HL-60/S4 treated with retinoic acid at 250 ng/mL for 4 days and 3 days (cell line): ENCODE data around the gene SBF1.
"Not testable (repeated sequence)": the region's sequence is repeated elsewhere in the genome, so short reads cannot be mapped to it uniquely, and the experiment has no call there.

Experiments used
- in situ Hi-C: fragments of 300-500 bp; cut with MboI; formaldehyde crosslinking; loops from 2 replicates; pipeline ENCODE4 v1.7.0; 2022; ENCODE audit warnings: low sequenced_read_pairs

The SBF1 gene

DNA sequence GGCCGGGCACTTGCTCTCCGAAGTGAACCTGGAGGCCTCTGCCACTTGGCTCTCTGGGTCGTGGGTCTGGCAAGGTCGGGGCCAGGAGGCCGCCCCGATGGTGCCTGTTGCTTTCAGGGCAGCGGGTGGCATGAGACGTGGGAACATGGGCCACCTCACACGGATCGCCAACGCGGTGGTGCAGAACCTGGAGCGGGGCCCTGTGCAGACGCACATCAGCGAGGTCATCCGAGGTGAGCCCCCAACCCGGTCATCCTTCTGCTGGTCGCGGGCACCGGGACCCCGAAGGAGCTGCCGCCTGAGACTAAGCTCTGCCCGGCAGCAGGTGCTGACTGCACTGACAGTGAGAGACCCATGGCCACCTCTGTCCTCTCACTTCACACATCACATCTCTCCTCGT lies 40.0 kb downstream of the SBF1 start:
- in situ Hi-C loops: no loop called here

DNA sequence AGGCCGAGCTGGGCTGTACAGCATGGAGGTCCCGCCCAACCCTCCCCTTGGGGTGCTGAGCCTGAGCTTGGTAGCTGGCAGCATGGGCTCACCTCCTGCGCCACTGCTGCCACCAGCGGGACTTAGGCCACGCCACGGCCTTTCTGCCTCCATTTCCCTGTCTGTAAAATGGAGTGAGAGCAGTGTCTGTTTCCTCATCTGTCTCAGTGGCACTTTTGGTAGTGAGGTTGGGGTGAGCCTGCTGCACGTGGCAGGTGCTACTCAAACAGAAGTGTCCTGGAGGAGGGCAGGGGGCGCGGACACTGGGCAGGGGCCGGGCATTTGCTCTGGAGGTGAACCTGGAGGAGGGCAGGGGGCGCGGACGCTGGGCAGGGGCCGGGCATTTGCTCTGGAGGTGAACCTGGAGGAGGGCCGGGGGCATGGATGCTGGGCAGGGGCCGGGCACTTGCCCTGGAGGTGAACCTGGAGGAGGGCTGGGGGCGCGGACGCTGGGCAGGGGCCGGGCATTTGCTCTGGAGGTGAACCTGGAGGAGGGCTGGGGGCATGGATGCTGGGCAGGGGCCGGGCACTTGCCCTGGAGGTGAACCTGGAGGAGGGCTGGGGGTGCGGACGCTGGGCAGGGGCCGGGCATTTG lies 41.8 kb downstream of the SBF1 start:
- in situ Hi-C loops: not testable (repeated sequence)

DNA sequence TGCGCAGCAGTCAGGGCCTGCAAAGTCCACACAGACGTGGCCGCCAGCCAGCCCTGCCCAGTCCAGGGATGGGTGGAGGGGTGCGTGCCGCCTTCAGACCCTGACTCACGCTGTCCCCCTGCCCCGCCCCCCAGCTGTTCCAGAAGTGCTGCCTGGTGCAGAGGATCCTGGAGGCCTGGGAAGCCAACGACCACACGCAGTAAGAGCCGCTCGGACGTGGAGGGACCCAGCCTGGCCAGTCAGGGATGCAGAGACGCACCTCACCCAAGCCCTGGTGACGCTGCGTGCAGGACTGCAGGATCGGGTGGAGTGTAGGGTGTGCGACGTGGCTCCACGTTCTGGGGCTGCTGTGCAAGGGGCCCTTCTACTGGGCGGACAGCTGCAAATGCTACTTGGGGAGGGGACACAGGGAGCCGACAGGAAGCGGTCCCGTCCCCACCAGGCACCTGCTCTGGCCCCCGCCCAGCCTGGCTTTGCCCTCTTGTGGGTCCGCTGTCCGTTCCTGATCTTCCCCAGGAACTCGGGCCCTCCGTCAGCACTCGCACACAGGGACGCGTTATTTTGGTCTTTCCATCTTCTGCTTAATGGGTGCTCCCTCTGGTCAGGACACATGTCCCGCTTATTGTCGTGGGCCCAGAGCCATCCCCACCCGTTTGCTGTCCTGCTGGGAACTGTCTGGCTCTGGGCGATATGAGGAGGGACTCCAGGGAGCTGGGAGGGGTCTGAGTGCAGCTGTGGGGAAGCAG lies 42.5 kb downstream of the SBF1 start:
- in situ Hi-C loops: no loop called here

DNA sequence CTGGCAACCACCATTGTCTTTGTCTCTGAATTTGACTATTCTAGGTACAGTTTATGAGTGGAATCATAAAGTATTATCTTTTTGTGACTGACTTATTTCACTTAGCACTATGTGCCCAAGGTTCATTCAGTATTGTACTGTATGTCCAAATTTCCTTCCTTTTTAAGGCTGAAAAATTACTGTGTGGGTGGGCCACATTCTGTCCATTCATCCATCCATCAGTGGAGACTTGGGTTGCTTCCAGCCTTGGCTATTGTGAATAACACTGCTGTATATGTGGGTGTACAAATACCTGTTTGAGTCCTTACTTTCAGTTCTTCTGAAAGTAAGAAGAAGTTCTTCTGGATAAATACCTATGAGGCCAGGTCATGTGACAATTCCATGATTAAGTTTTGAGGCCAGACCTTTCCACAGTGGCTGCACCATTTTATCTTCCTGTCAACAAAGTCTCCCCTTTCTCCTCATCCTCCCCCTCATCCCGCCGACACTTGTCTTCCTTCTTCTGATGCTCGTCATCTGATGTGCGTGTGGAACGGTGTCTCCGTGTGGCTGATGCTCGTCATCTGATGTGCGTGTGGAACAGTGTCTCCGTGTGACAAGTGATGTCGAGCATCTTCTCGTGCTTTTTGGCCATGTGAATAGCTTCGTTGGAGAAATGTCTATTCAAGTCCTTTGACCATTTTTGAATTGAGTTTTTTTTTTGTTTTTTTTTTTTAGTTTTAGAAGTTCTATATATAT lies 49.5 kb downstream of the SBF1 start:
- in situ Hi-C loops: no loop called here

DNA sequence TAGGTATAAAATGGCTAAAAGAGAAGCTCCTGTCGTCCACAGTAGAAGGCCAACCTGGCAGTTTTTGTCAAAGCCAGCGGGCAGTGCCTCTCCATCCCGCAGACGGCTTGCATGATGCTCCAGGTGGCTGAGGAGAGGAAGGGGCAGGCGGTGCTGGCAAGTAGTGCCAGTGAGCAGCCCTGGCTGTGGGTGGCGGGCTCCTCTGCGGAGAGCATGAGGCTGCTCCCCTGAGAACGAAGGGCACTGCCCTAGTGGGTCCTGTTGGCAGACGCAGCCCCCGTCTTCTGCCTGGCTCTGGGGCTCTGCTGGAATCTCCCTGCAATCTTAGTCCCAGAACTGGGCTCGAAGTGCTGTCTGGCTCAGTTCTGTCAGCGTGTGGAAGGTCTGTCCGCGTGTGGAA lies 50.9 kb downstream of the SBF1 start:
- in situ Hi-C loops: no loop called here

DNA sequence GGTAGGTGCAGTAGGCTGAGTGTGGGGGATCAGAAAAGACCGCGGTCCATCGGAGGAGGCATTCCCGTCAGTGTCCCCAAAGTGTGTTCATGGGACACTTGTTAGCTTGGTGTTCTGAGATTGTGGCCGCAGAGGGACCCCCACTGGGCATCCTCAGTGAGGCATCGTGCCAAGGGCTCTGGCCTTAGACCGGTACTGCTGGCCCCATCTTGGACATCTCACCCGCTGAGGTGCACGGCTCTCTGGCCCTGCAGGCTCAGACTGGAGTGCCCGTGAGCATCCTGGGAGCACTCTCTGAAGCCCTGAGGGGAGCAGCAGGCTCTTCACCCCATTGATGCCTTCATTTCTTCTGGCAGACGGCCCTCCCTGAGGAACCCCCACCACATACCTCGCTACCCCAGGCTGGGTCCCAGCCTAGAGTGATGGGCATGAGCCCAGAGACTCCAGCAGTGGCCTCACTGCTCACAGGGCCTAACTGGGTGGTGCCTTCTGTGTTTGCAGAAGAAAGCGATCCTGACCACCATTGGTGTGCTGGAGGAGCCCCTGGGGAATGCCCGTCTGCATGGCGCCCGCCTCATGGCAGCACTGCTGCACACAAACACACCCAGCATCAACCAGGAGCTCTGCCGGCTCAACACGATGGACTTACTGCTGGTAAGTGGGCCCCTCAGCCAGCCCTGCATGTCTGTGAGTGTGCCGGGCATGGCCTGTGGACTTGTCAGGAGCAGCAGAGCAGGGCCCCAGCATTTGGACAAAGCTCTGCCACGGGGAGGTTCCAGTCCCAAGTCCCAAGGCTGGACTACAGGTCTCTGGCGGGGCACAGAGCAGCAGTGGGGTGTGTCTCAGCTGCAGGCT lies 51.6 kb downstream of the SBF1 start:
- in situ Hi-C loops: no loop called here

DNA sequence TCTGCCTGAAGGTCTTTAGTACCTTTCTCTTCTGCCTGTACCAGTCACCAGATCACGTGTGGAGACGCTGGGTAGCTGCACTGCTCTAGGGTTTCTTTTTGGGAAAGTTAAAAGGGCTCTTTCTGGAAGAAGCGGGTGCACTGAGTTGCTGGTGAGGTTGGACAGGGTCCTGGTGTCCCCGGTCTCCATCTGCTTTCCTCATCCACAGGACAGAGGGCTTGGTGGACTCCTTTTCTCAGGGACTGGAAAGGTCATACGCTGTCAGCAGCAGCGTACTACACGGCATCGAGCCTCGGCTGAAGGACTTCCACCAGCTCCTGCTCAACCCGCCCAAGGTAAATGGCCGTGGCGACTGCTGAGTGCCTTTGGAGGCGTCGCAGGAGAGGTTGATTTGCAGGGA lies 52.8 kb downstream of the SBF1 start:
- in situ Hi-C loops: no loop called here

DNA sequence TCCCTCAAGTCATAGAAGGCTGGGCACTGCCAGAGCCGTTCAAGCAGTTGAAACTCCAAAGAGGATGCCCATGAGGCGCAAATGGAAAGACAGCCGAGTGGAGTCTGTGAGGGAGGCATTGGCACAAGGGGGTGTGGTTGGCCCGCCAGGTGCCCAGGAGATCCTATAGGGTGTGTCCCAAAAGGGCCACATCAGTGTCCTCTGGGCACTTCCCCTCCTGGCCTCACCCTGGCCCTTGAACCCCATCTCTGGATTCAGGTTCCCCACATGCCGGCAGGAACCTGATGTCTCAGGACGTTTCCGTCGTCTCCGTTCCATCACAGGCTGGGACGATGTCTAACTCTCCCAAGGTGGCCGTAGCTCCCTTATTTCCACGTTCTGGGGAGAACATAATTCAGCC lies 54.3 kb downstream of the SBF1 start:
- in situ Hi-C loops: no loop called here

DNA sequence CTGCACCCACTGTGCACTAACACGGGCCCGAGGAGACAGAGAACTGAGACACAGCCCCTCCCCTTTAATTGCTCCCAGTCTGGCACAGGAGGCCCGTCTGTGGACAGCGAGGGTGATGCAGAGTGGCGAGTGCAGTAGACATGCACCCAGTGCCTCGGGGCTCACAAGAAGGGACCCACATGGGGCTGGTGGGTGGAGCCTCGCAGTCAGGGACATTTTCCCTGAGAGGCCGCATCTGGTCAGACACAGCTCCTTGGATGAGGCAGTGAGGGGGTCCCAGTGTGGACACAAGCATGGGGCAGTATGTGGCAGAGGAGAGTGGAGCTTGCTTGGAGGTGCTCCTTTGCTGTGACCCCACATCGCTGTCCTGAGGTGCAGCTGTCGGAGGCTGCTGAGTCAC lies 54.8 kb downstream of the SBF1 start:
- in situ Hi-C loops: no loop called here

DNA sequence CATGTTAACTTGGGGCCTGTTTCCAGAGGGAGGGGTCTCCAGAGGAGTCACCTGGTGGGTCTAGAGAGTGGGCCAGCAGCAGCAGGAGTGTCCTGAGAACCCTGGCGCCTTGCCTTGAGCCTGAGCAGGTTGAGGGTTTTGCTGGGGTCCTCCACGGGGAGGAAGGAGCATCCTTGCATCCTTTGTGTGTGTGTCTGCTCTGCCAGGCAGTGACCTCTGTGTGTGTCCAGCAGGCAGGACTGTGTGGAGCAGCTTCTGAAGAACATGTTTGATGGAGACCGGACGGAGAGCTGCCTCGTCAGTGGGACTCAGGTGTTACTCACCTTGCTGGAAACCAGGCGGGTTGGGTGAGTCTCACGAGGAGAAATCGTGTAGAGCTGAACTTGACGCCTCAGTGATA lies 55.7 kb downstream of the SBF1 start:
- in situ Hi-C loops: no loop called here

DNA sequence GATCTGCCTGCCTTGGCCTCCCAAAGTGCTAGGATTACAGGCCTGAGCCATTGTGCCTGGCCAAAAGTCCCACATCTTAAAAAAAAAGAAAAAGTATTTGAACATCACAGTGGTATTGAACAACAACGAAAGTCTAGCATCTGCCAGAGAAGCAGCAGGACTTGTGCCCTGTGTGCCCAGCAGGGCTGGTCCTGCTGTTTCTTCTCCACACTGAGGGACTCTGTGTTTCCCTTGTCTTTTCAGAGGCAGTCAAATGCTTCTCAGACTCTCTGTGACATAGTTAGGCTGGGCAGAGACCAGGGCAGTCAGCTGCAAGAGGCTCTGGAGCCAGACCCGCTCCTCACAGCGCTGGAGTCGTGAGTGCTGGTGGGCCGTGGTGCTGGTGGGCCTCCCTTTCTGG lies 56.2 kb downstream of the SBF1 start:
- in situ Hi-C loops: no loop called here

DNA sequence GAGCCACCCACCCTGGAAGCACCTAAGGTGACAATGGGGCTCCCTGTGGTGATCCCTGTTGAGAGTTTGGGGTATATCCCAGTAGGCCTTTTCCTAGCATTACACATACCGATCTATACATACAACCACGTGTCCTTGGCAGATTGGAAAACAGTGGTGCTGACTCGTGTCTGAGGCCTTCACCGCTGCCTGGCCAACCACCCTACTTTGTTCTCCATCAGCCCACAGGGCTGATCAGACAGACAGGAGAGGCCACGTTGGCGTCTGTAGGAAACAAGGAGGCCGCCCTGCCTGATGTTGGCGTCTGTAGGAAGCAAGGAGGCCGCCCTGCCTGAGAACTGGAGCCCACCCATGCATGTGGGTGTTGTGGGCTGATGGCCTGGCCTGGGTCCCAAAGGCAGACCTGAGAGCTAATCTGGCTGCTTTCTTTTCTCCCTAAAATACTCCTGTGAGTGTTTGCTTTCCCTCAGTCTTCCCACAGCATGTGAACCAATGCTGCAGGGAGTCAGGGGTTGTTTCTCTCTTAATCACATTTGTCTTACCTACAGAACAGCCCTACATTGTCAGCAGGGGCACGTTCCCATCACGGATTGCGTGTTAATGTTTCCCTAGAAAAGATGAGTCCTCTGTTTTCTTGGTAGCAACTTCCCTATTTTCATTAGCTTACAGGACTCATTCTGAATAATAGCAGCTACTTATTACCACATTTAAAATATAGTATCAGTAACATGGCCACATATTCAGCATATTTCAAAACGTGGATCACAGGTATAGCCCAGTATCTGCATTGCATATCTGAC lies 57.2 kb downstream of the SBF1 start:
- in situ Hi-C loops: no loop called here

DNA sequence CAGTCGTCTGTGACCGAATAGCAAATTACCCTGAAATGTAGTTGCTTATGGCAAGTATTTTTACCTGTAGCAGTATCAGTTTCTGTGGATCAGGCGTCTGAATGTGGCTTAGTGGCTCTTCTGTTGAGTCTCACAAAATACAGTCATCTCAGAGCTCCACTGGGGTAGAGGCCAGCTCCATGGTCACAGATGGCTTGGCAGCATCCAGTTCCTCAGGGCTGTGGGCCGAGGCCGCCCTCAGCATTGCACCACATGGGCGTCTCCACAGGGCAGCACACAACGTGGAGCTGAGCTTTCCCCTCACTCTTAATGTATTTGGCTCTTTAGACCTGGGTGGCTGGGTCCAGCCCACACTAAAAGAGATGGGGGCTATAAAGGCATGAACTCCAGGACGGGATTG lies 57.8 kb downstream of the SBF1 start:
- in situ Hi-C loops: no loop called here

DNA sequence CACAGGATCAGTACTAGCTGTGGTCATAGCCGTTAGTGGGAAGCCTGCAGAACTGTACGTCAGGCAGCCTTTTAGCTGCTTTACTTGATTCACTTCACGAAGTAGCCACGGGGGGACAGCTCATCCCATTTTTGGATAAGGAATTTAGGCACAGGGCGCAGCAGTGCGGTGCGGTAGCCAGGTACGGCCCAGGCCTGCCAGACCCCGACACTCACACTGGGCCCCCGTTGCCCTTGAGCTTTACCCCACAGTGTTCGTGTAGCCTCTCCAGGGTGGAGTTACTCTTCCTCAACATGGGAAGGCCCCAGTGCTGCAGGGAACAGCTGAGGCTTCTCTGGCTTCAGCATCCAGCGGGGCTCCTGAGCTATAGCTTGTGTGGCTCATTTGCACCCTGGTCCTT lies 59.4 kb downstream of the SBF1 start:
- in situ Hi-C loops: no loop called here

DNA sequence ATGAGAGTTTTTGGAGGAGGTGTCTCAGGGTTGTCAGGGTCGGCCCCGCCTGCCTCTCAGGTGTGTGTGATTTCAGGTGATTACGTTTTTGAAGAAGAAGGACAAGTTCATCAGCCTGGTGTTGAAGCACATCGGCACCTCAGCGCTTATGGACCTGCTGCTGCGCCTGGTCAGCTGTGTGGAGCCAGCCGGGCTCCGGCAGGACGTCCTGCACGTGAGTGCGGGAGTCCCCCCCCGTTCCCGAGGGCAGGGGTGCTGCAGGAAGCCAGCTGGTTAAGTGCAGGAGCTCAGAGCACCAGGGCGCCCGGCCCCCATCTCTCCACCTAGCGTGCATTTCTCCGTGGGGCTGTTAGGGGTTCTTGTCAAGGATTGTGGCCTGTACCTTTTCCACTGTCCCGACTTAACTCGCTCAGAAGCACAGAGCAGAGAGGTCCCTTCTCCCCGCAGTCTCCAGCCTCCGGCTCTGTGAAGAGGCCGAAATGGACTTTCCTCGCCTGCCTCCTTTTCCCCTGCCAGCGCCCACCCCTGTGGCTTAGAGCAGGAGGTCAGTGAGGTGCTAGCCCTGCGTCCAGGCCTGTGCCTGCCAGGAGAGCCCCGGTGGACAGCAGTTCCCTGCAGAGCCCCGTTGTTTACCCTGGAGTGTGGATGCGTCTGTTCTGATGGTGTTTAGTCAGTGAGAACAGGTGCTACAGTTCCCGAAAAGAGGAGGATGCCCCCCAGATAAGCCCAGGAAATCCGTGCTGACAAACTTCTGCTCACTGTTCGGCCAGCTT lies 60.2 kb downstream of the SBF1 start:
- in situ Hi-C loops: no loop called here

DNA sequence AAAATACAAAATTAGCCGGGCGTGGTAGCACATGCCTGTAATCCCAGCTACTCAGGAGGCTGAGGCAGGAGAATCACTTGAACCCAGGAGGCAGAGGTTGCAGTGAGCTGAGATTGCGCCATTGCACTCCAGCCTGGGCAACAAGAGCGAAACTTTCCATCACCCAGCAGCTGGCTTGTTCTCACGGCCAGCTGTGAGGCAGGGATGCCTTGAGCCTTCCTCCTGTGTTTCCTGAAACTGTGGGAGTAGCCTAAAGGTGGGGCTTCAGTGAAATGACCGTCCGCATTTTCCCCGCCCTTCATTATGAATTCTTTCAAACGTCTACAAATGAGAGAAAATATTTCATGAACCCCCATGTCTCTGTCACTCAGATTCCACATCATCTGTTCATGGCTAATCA lies 65.9 kb downstream of the SBF1 start:
- in situ Hi-C loops: not testable (repeated sequence)

DNA sequence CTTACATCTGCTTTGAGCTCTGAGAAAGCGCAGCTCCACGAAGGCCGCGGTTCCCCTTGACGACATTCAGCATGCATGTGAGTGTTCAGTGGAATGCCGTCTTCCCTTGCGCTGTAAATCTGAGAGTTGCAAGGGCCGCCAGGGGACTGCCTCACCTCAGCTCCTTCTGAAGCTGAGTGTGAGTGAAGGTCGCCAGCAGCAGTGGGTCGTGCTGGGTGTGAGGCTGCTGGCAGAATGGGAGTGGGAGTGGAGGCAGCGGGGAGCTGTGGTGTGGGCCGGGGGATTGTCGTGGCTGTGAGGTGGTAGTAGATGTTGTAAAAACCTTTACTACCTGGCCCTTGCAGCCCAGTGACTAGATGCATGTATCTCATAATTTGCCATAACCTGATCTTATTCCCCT lies 66.5 kb downstream of the SBF1 start:
- in situ Hi-C loops: no loop called here

DNA sequence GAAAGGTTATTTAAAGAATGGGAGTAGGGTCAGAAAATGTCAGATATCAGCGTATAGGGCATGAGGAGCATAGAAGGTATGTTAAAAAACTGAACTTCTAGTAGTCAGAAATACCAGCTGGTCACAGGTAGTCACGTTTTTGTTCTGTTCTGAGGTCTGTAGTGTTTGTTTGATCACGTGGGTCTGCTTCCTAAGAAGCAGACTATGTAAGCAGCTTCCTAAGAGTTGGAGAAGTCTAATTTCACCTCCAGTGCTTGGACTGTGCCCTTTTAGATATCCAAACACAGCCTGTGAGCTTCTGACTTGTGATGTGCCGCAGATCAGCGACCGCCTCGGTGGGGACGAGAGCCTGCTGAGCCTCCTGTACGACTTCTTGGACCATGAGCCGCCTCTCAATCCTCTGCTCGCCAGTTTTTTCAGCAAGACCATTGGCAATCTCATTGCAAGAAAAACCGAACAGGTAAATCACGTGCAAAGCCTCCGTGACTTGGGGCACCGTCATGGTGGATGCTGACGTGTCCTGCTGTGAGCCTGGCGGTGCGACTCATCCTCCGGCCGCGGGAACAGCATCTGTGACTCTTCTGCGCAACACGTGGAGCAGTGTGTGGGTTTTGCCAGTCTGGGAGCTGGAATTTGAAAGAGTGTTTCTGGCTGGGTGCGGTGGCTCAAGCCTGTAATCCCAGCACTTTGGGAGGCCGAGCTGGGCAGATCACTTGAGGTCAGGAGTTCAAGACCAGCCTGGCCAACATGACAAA lies 68.2 kb downstream of the SBF1 start:
- in situ Hi-C loops: no loop called here

DNA sequence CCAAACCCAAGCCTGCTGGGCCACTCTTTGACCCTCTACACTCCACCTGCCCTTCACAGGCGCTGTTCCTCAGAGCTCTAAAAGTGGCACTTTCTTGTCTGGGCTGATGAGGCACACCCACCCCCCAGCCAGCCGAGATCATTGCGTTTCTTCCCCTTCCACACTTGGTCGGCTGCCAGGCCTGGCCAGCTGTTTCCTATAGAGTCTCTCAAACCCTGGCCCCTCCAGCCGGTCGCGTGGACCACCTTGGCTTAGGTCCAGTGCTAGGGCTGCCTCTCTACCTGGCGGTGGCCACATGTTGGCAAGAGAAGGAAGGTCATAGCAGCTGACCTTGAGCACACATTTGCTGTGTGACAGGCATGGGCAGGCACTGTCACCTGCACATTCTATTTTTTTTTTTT lies 71.1 kb downstream of the SBF1 start:
- in situ Hi-C loops: no loop called here
